Panc1 (cell line): ENCODE results near the gene MRTFA. TPM values are rescaled to one million over a fixed set of nuclear protein-coding genes. Genes with fewer than 3 reads are reported as not detected.

Experiments used
- ATAC-seq: fragments of 200-7000 bp; cut with Tn5 transposase; 2 replicates; pipeline ENCODE4 v1.9.1; 2020; ENCODE audit warnings: mild to moderate bottlenecking, moderate library complexity
- BruUV-seq: library from RNA; stranded (reverse); fragments of 400-500 nt; replicated peaks from 2 replicates; lab custom pipeline; 2021; lab: Mats Ljungman, UMichigan
- CTCF ChIA-PET: fragments of 300-600 bp; sonication (Branson Sonifier 250); formaldehyde crosslinking; loops from one replicate; lab custom pipeline; 2022; ENCODE audit warnings: antibody characterized with exemption; lab: Charles Lee
- POLR2A ChIA-PET: fragments of 300-600 bp; sonication (Branson Sonifier 250); formaldehyde crosslinking; loops from one replicate; lab custom pipeline; 2022; ENCODE audit warnings: antibody characterized with exemption; lab: Charles Lee
- DNase-seq: peaks from one replicate; pipeline ENCODE4 v3.0.0-alpha.2; 2010; ENCODE audit warnings: low read depth, low spot score
- H3K27ac ChIP-seq: 2 replicates; pipeline ENCODE4 v1.5.1; 2011; ENCODE audit warnings: mild to moderate bottlenecking, low read length, inconsistent platforms
- H3K27me3 ChIP-seq: fragments of 200-500 bp; sonication (Bioruptor generic); 2 replicates; pipeline ENCODE4 v1.6.0; 2014; ENCODE audit warnings: low read length, inconsistent platforms; ENCODE audit not compliant: control insufficient read depth, insufficient read depth
- H3K36me3 ChIP-seq: fragments of 200-500 bp; sonication (Bioruptor generic); 2 replicates; pipeline ENCODE4 v1.5.1; 2014; ENCODE audit warnings: inconsistent platforms, mild to moderate bottlenecking, low read length, moderate library complexity; ENCODE audit not compliant: control insufficient read depth, insufficient read depth
- H3K4me1 ChIP-seq: 2 replicates; pipeline ENCODE4 v1.5.1; 2011; ENCODE audit warnings: inconsistent platforms, mild to moderate bottlenecking, low read length, moderate library complexity; ENCODE audit not compliant: control insufficient read depth, insufficient read depth
- H3K4me3 ChIP-seq, 2 experiments: 2 replicates each; pipeline ENCODE4 v1.5.1; 2011 to 2012; ENCODE audit warnings: low read depth in 2 of 2, low read length in 2 of 2, mild to moderate bottlenecking in 2 of 2, inconsistent platforms in 1 of 2, moderate library complexity in 1 of 2
- H3K9me3 ChIP-seq: fragments of 200-500 bp; sonication (Bioruptor generic); 2 replicates; pipeline ENCODE4 v1.5.1; 2014; ENCODE audit warnings: low read depth, mild to moderate bottlenecking, inconsistent platforms, low read length, moderate library complexity; ENCODE audit not compliant: control insufficient read depth, insufficient read depth
- POLR2AphosphoS5 ChIP-seq: IDR thresholded peaks from 2 replicates; pipeline ENCODE4 v1.6.1; 2012; ENCODE audit warnings: mild to moderate bottlenecking, low read depth, low read length, moderate library complexity
- SIN3A ChIP-seq: IDR thresholded peaks from 2 replicates; pipeline ENCODE4 v1.6.1; 2012; ENCODE audit warnings: low read depth, mild to moderate bottlenecking, low read length, moderate library complexity, borderline replicate concordance; ENCODE audit not compliant: insufficient read depth
- TCF7L2 ChIP-seq: IDR thresholded peaks from 2 replicates; pipeline ENCODE4 v1.6.1; 2011; ENCODE audit warnings: mild to moderate bottlenecking, low read depth, low read length, inconsistent platforms
- in situ Hi-C: cut with HindIII; loops from 2 replicates; pipeline ENCODE4 v1.10.0; 2016; ENCODE audit warnings: low sequenced_read_pairs, low pct_unique_long_range_greater_than_20kb
- intact Hi-C: fragments of 100-400 bp; cut with micrococcal nuclease; formaldehyde crosslinking; loops from one replicate; pipeline ENCODE4 v1.10.0; 2022; ENCODE audit not compliant: unreplicated experiment
- total RNA-seq: library from RNA; stranded (reverse); gene quantifications from one replicate; pipeline ENCODE4 v1.2.1, GENCODE V29; 2021; ENCODE audit not compliant: unreplicated experiment
- TF ChIP-seq, protein P1 (sequence below): fragments of 450-650 bp; IDR thresholded peaks from 2 replicates; pipeline ENCODE4 v1.5.1; 2017; ENCODE audit warnings: mild to moderate bottlenecking
- TF ChIP-seq, protein P2 (sequence below), 2 experiments: IDR thresholded peaks; 2 replicates each; pipeline ENCODE4 v1.6.1; 2011 to 2012; ENCODE audit warnings: low read depth in 2 of 2, control low read depth in 1 of 2, low read length in 1 of 2, mild to moderate bottlenecking in 1 of 2, moderate library complexity in 1 of 2; ENCODE audit not compliant: insufficient read depth in 1 of 2

The MRTFA gene
- total RNA-seq, 1 experiment from 2014 or later: 62.1 TPM

DNA sequence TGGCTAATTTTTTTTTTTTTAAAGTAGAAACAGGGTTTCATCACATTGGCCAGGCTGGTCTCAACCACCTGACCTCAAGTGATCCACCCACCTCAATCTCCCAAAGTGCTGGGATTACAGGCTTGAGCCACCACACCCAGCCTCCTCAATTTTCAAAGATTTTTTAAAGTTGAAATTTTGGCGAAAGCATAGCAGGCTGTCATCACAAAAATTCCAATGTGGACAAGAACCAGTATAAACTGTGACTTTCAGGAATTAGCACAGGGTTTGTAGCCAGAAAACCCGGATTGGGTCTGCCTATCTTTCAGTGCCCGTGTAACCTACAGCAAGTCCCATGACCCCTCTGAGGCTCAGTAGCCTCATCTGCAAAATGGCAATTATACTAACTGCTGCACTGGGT lies 185.9 kb downstream of the MRTFA start:
- no peaks in the 10 kb centered on the region for H3K9me3 ChIP-seq
- TF ChIP-seq POLR2AphosphoS5 (no peak), SIN3A (no peak), TCF7L2 (no peak)
- TF ChIP-seq, protein P1, sequence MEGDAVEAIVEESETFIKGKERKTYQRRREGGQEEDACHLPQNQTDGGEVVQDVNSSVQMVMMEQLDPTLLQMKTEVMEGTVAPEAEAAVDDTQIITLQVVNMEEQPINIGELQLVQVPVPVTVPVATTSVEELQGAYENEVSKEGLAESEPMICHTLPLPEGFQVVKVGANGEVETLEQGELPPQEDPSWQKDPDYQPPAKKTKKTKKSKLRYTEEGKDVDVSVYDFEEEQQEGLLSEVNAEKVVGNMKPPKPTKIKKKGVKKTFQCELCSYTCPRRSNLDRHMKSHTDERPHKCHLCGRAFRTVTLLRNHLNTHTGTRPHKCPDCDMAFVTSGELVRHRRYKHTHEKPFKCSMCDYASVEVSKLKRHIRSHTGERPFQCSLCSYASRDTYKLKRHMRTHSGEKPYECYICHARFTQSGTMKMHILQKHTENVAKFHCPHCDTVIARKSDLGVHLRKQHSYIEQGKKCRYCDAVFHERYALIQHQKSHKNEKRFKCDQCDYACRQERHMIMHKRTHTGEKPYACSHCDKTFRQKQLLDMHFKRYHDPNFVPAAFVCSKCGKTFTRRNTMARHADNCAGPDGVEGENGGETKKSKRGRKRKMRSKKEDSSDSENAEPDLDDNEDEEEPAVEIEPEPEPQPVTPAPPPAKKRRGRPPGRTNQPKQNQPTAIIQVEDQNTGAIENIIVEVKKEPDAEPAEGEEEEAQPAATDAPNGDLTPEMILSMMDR: no peak
- TF ChIP-seq, protein P2, sequence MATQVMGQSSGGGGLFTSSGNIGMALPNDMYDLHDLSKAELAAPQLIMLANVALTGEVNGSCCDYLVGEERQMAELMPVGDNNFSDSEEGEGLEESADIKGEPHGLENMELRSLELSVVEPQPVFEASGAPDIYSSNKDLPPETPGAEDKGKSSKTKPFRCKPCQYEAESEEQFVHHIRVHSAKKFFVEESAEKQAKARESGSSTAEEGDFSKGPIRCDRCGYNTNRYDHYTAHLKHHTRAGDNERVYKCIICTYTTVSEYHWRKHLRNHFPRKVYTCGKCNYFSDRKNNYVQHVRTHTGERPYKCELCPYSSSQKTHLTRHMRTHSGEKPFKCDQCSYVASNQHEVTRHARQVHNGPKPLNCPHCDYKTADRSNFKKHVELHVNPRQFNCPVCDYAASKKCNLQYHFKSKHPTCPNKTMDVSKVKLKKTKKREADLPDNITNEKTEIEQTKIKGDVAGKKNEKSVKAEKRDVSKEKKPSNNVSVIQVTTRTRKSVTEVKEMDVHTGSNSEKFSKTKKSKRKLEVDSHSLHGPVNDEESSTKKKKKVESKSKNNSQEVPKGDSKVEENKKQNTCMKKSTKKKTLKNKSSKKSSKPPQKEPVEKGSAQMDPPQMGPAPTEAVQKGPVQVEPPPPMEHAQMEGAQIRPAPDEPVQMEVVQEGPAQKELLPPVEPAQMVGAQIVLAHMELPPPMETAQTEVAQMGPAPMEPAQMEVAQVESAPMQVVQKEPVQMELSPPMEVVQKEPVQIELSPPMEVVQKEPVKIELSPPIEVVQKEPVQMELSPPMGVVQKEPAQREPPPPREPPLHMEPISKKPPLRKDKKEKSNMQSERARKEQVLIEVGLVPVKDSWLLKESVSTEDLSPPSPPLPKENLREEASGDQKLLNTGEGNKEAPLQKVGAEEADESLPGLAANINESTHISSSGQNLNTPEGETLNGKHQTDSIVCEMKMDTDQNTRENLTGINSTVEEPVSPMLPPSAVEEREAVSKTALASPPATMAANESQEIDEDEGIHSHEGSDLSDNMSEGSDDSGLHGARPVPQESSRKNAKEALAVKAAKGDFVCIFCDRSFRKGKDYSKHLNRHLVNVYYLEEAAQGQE (IDR thresholded peaks at IDR 0.05; ENCODE audit: insufficient read depth in 1 of 2, low read depth in 2 of 2, low read length in 1 of 2): no peak
- in situ Hi-C loops: no loop called here
- no TSS peak for BruUV-seq
- ATAC-seq (no peak), DNase-seq (no peak)
- H3K27me3 ChIP-seq: no peaks in the 10 kb centered on the region
- no peaks in the 10 kb centered on the region for H3K36me3 ChIP-seq
- H3K27ac ChIP-seq: no peak overlapping the region
- H3K4me1 ChIP-seq: peaks cover 9% of the 10 kb centered on the region
- ChIA-PET CTCF (no interaction called here), POLR2A (no interaction called here)
- intact Hi-C loops: no loop called here
- H3K4me3 ChIP-seq: no peak overlapping the region

- POLR2A ChIA-PET: no interaction called here
- no peak overlapping the region for H3K27ac ChIP-seq
- TF ChIP-seq, protein P2 (IDR thresholded peaks at IDR 0.05; ENCODE audit: insufficient read depth in 1 of 2, low read depth in 2 of 2, low read length in 1 of 2): no peak
- TF ChIP-seq TCF7L2: no peak
- TF ChIP-seq POLR2AphosphoS5: no peak
- TF ChIP-seq SIN3A: no peak
- TF ChIP-seq, protein P1: no peak
- no peaks in the 10 kb centered on the region for H3K9me3 ChIP-seq
- intact Hi-C loops (no loop called here), in situ Hi-C loops (no loop called here)
- no peaks in the 10 kb centered on the region for H3K36me3 ChIP-seq
- H3K4me1 ChIP-seq: peaks cover 9% of the 10 kb centered on the region
- no peak for ATAC-seq
- no peak overlapping the region for H3K4me3 ChIP-seq
- no peak for DNase-seq
- BruUV-seq: no TSS peak
- H3K27me3 ChIP-seq: no peaks in the 10 kb centered on the region
- CTCF ChIA-PET: no interaction called here
These were observed 186.9 kb downstream of the MRTFA start for GRCh38 chr22:40449676-40450035.
